ENCODE data around the gene CGB7.

Gene CGB7

DNA sequence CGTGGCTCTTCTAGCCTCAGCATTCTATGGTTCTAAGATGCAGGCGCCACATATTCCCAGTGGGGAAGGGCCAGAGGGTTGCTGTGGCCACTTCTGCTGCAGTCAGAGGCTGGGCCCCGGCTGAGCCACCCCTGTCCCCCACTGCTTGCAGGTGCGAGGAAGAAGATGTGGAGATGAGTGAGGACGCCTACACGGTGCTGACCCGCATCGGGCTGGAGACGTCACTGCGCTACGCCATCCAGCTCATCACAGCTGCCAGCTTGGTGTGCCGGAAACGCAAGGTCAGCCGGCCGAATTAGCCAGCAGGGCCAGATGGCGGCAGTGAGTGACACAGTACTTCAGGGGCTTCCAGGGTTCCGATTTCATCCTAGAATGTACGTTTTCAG, 42.7 kb downstream of the CGB7 start:
- no peak for DNase-seq

DNA sequence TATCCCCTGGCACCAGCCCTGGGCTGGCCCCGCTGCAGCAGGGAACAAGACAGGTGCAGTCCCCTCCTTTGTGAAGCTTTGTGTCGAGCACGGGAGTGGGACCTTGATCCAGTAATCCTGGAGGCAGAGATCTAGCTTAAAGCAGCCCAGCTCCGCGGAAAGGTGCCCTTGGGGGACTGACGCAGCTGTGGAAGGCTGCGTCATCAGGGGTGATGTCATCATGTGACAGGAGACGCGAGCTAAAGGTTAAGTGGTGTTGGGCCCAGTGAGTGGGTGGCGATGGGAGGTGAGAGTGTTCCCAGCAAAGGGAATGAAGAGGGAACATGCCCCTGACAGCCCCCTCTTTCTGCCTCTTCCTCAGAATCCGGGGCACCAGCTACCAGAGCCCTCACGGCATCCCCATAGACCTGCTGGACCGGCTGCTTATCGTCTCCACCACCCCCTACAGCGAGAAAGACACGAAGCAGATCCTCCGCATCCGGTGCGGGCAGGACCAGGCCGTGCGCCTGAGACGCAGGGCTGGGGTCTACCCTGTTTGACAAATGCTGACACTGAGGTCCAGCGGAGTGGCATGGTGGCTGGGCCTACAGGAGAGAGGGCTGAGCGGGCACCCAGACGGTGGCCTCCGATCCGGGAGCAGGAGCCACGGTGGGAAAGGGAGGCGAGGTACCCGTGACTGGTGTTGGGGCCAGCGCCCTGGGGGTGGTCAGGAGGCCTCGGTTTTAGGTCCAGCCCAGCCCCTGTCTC, 43.3 kb downstream of the CGB7 start:
- peak in 1 of 2 experiments; percentile 30 for DNase-seq

DNA sequence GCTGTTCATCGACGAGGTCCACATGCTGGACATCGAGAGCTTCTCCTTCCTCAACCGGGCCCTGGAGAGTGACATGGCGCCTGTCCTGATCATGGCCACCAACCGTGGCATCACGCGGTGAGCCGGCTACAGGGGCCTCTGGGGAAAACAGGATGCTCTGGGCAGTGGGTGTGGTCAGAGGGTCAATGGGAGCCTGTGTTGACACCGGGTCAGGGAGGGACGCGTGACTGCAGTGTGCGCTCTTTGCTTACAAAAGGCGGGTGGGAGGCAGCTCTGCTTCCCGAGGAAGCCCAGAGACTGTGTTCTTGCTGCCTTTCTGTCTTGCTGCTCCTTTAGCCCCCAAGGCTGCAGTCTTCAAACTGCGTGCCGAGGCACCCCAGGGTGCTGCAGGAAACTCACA, 46.4 kb downstream of the CGB7 start:
- no peak for DNase-seq

DNA sequence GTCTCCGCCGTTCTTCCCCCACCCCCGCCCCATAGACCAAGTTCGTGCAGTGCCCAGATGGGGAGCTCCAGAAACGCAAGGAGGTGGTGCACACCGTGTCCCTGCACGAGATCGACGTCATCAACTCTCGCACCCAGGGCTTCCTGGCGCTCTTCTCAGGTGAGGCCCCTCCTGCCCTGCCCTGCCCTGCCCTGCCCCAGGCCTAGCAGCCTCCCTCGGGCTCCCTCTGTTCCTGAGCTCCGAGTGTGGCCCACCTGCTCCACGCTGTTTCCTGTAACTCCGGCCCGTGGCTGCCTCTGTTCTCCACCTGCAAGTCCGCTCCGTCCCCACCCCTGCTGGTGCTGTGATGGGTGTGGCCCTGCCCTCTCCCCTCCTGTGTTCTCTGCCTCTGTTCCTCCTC, 47.1 kb downstream of the CGB7 start:
- DNase-seq: no peak

DNA sequence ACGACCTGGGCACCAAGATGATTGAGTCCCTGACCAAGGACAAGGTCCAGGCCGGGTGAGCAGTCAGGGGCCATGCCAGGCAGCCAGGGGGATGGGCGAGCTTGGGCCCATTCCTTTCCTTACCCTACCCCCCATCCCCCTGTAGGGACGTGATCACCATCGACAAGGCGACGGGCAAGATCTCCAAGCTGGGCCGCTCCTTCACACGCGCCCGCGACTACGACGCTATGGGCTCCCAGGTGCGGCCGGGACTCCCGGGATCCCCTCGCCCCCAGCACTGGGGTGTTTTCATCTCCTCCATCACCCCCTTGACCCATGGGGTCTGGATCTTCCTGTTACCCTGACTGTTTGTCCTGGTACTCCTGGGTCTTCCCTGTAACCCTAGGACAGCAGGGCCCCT, 47.7 kb downstream of the CGB7 start:
- DNase-seq: no peak

DNA sequence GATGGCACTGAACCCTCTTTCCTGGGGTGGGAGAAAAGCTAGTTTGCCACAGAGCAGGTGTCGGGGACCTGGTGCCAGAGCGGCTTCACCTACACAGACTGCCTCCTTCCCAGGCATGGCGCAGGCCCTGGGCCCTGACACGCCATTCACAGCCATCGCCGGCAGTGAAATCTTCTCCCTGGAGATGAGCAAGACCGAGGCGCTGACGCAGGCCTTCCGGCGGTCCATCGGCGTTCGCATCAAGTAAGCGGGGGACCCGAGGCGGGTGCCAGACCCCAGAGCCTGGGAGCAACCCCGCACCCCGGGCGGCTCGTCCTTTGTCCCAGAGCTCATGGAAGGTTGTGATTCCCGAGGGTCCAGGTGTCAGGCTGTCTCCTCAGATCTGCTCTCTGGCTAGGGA, 50.6 kb downstream of the CGB7 start:
- no peak for DNase-seq

DNA sequence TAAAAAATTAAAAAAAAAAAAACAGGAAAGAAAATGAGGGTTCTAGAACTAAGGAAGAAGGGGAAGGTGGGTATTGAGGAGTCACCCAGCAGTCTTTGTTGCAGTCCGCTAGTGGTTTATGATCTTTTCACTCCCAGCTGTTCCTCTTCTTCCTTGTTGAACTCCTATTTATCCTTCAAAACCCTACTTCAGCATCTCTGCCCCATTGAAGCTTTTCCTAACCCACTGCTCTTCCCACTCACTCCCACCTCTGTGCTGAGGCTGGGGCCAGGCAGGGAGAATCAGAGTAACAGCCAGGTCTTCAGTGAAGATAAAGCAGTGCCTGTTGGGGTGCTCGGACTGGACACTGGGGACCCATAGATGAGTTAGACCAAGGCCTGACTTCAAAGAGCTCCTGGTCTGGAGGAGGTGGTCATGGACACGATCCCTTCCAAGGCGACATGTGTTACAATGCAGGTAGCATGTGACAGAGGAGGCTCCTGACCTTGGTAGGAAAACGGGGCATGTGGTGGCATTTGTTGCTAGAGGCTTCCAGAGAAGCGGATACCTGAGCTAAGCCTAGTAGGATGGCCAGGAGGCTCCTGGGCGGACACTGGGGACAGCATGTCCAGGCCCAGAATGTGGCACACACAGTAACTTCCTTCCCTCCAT, 52.5 kb downstream of the CGB7 start:
- no peak for DNase-seq
